SK-N-SH treated with all-trans-retinoic acid at 6 μM for 48 hours (cell line): ENCODE measurements around the gene PITPNC1.

ENCODE experiments used
- ATAC-seq: fragments of 200-7000 bp; cut with Tn5 transposase; 3 replicates; pipeline ENCODE4 v1.9.1; 2020; ENCODE audit warnings: mild to moderate bottlenecking, moderate library complexity
- BACH2 ChIP-seq: fragments of 250-450 bp; sonication (Bioruptor Pico); IDR thresholded peaks from 2 replicates; pipeline ENCODE4 v1.9.0; 2021; ENCODE audit warnings: mild to moderate bottlenecking, borderline replicate concordance
- ESRRG ChIP-seq: fragments of 250-450 bp; sonication (Bioruptor Pico); IDR thresholded peaks from 2 replicates; pipeline ENCODE4 v1.6.1; 2021; ENCODE audit warnings: mild to moderate bottlenecking
- GLIS3 ChIP-seq: fragments of 250-450 bp; sonication (Bioruptor Pico); IDR thresholded peaks from 2 replicates; pipeline ENCODE4 v1.5.0; 2020; ENCODE audit warnings: mild to moderate bottlenecking, moderate library complexity
- ISL1 ChIP-seq: fragments of 250-450 bp; sonication (Bioruptor Pico); IDR thresholded peaks from 2 replicates; pipeline ENCODE4 v2.1.2; 2022; ENCODE audit warnings: mild to moderate bottlenecking, moderate library complexity
- PPARA ChIP-seq: fragments of 250-450 bp; sonication (Bioruptor Pico); IDR thresholded peaks from 2 replicates; pipeline ENCODE4 v1.5.0; 2020; ENCODE audit warnings: mild to moderate bottlenecking, borderline replicate concordance
- RARB ChIP-seq: fragments of 250-450 bp; sonication (Bioruptor Pico); IDR thresholded peaks from 2 replicates; pipeline ENCODE4 v1.8.0; 2021; ENCODE audit warnings: mild to moderate bottlenecking, moderate library complexity
- SNAI2 ChIP-seq: fragments of 250-450 bp; sonication (Bioruptor Pico); IDR thresholded peaks from 2 replicates; pipeline ENCODE4 v1.5.0; 2020; ENCODE audit warnings: mild to moderate bottlenecking, moderate library complexity
- TCF4 ChIP-seq: fragments of 250-450 bp; sonication (Bioruptor Pico); IDR thresholded peaks from 2 replicates; pipeline ENCODE4 v1.8.0; 2021; ENCODE audit warnings: mild to moderate bottlenecking, moderate library complexity, borderline replicate concordance
- TOX ChIP-seq: fragments of 250-450 bp; sonication (Bioruptor Pico); IDR thresholded peaks from 2 replicates; pipeline ENCODE4 v1.8.0; 2021; ENCODE audit warnings: mild to moderate bottlenecking, moderate library complexity, borderline replicate concordance
- ZC3H10 ChIP-seq: fragments of 250-450 bp; sonication (Bioruptor Pico); IDR thresholded peaks from 2 replicates; pipeline ENCODE4 v1.5.1; 2021; ENCODE audit warnings: mild to moderate bottlenecking, moderate library complexity
- ZFP30 ChIP-seq: fragments of 450-650 bp; formaldehyde crosslinking; IDR thresholded peaks from 2 replicates; pipeline ENCODE4 v1.5.0; 2022; ENCODE audit warnings: mild to moderate bottlenecking, moderate library complexity
- ZNF8 ChIP-seq: fragments of 450-650 bp; formaldehyde crosslinking; IDR thresholded peaks from 2 replicates; pipeline ENCODE4 v1.5.0; 2020; ENCODE audit warnings: mild to moderate bottlenecking, moderate library complexity
- TF ChIP-seq, protein P1 (sequence below): fragments of 250-450 bp; sonication (Bioruptor Pico); IDR thresholded peaks from 2 replicates; pipeline ENCODE4 v1.8.0; 2020; ENCODE audit warnings: mild to moderate bottlenecking, moderate library complexity, borderline replicate concordance
- TF ChIP-seq, protein P2 (sequence below): fragments of 250-450 bp; sonication (Bioruptor Pico); IDR thresholded peaks from 2 replicates; pipeline ENCODE4 v1.8.0; 2021; ENCODE audit warnings: low read depth, mild to moderate bottlenecking, moderate library complexity, borderline replicate concordance
- TF ChIP-seq, protein P3 (sequence below): fragments of 250-450 bp; sonication (Bioruptor Pico); IDR thresholded peaks from 2 replicates; pipeline ENCODE4 v1.5.0; 2020; ENCODE audit warnings: mild to moderate bottlenecking, moderate library complexity
- TF ChIP-seq, protein P4 (sequence below): fragments of 250-450 bp; sonication (Bioruptor Pico); IDR thresholded peaks from 2 replicates; pipeline ENCODE4 v1.5.1; 2020; ENCODE audit warnings: low read depth, mild to moderate bottlenecking, moderate library complexity
- TF ChIP-seq, protein P5 (sequence below): fragments of 250-450 bp; sonication (Bioruptor Pico); IDR thresholded peaks from 2 replicates; pipeline ENCODE4 v1.5.1; 2021; ENCODE audit warnings: mild to moderate bottlenecking, moderate library complexity

The PITPNC1 gene

DNA sequence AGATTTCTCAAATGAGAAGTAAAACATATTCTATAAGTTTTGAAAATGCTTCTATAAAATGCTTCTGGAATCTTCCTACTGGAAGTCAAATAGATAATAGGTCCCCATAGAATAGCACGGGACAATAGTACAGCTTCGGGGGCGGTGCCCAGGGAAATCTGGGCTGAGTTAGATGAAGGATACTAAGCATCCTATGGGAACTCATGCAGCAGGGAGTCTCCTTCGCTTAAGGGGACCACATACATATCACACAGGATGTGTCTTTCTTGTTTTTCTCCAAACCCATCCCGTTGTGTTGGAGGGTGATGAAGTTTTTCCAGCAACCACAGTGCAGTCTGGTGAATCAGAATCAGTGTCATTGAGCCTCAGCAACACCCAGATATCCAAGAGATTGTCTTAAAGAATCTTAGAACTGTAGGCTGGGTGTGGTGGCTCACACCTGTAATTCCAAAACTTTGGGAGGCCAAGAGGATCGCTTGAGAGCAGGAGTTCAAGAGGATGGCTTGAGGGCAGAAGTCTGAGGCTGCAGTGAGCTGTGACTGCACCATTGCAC lies 84.2 kb downstream of the PITPNC1 start:
- ATAC-seq, result no peak
- TF ChIP-seq BACH2 (CRISPR knock-in tag) (no peak), ISL1 (no peak)
- TF ChIP-seq, protein P1, sequence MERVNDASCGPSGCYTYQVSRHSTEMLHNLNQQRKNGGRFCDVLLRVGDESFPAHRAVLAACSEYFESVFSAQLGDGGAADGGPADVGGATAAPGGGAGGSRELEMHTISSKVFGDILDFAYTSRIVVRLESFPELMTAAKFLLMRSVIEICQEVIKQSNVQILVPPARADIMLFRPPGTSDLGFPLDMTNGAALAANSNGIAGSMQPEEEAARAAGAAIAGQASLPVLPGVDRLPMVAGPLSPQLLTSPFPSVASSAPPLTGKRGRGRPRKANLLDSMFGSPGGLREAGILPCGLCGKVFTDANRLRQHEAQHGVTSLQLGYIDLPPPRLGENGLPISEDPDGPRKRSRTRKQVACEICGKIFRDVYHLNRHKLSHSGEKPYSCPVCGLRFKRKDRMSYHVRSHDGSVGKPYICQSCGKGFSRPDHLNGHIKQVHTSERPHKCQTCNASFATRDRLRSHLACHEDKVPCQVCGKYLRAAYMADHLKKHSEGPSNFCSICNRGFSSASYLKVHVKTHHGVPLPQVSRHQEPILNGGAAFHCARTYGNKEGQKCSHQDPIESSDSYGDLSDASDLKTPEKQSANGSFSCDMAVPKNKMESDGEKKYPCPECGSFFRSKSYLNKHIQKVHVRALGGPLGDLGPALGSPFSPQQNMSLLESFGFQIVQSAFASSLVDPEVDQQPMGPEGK (CRISPR knock-in tag), result no peak

DNA sequence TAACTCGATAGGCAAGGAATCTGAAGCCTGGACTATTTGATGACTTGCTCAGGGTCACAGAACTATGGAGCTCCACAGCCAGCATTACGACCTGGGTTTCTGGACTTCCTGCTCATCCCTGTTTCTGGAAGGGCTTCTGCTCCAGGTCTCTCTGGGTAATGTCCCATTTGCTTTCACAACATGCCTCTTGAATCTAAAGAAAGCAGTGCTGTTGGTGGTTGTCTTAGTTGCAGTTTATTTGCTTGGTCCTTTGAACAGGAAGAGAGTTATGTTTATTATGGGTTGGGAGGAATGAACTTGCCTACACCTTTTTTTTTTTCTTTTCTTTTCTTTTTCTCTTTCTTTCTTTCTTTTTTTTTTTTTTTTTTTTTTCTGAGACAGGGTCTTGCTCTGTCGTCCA lies 84.8 kb downstream of the PITPNC1 start:
- no peak for ATAC-seq
- no peak for TF ChIP-seq PPARA (CRISPR knock-in tag)
- no peak for TF ChIP-seq TCF4
- no peak for TF ChIP-seq ESRRG (CRISPR knock-in tag)
- TF ChIP-seq, protein P2, sequence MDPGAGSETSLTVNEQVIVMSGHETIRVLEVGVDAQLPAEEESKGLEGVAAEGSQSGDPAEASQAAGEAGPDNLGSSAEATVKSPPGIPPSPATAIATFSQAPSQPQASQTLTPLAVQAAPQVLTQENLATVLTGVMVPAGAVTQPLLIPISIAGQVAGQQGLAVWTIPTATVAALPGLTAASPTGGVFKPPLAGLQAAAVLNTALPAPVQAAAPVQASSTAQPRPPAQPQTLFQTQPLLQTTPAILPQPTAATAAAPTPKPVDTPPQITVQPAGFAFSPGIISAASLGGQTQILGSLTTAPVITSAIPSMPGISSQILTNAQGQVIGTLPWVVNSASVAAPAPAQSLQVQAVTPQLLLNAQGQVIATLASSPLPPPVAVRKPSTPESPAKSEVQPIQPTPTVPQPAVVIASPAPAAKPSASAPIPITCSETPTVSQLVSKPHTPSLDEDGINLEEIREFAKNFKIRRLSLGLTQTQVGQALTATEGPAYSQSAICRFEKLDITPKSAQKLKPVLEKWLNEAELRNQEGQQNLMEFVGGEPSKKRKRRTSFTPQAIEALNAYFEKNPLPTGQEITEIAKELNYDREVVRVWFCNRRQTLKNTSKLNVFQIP, result no peak
- TF ChIP-seq ZNF8 (CRISPR knock-in tag), result no peak
- no peak for TF ChIP-seq RARB (CRISPR knock-in tag)
- no peak for TF ChIP-seq ISL1

DNA sequence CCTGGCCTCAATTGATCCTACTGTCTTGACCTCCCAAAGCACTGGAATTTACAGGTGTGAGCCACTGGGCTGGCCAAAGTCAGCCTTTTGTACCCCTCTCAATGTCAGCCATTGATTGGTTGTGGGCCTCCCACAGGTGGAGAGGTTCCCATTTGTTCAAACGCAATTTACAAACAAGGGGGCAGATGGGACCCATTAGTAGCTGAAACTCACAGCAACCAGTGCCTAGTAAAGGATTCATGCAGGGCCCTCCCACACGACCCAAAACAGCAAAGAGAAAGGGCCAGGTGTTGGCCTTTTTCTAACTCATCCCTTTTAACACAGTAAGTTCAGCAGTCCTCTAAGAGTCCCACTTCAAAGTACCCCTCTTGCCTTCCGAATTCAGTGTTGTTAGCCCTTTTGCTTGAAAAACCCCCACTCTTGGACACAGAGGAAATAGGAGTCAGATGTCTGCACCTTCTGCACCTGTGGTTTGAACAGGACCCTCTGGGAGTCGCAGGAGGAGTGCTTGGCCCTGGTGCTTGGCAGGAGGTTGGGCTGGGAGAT lies 89.2 kb downstream of the PITPNC1 start:
- ATAC-seq, result no peak
- TF ChIP-seq PPARA (CRISPR knock-in tag) (no peak), ZFP30 (CRISPR knock-in tag) (no peak), TOX (CRISPR knock-in tag) (no peak), RARB (CRISPR knock-in tag) (no peak)
- TF ChIP-seq, protein P3, sequence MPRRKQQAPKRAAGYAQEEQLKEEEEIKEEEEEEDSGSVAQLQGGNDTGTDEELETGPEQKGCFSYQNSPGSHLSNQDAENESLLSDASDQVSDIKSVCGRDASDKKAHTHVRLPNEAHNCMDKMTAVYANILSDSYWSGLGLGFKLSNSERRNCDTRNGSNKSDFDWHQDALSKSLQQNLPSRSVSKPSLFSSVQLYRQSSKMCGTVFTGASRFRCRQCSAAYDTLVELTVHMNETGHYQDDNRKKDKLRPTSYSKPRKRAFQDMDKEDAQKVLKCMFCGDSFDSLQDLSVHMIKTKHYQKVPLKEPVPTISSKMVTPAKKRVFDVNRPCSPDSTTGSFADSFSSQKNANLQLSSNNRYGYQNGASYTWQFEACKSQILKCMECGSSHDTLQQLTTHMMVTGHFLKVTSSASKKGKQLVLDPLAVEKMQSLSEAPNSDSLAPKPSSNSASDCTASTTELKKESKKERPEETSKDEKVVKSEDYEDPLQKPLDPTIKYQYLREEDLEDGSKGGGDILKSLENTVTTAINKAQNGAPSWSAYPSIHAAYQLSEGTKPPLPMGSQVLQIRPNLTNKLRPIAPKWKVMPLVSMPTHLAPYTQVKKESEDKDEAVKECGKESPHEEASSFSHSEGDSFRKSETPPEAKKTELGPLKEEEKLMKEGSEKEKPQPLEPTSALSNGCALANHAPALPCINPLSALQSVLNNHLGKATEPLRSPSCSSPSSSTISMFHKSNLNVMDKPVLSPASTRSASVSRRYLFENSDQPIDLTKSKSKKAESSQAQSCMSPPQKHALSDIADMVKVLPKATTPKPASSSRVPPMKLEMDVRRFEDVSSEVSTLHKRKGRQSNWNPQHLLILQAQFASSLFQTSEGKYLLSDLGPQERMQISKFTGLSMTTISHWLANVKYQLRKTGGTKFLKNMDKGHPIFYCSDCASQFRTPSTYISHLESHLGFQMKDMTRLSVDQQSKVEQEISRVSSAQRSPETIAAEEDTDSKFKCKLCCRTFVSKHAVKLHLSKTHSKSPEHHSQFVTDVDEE (CRISPR knock-in tag), result no peak

DNA sequence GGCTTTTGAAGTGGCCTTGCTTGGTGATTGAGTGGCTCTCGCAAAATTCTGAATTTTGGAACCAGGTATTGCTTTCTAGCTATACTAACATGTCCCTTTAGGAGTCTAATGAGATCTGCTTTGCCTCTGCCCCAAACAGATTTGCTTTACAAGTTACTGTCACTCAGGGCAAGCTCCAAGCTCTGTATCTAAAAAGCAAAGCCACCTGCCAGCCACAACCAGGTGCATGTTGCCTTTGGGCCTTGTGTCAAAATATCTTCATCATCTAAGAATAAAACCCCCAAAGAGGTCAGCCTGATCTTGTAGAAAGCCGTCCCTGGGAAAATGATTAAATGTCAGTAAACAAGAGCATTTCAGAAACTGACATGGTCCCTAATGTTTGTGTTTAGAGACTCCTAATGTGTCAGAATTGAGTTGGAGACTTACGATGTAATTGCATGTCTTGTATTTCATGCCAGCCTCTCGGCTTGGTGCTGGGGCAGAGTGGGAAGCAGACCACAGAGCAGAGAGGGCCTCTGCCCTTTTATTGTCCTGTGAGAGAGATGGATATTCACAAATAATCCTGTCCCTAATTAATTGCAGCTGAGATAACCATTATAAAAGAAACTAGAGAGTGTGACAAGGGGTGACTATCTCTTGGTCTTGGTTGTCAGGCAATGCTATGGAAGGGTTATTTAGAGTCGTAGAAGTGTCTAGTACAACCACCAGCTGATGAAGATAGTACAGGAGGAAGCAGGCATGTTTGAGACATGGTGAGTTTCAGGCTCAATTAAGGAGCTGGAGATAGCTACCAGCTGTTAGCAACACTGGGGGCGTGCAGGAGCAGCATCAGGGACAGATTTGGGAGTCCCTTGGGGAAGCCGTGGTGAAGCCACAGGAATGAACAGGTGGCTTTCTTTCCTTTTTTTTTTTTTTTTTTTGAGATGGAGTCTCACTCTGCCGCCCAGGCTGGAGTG lies 90.7 kb downstream of the PITPNC1 start:
- TF ChIP-seq TCF4, result peak; percentile 35; the same call in 1 of the 2 replicates
- TF ChIP-seq GLIS3 (CRISPR knock-in tag), result no peak
- no peak for TF ChIP-seq ZC3H10 (CRISPR knock-in tag)
- no peak for TF ChIP-seq PPARA (CRISPR knock-in tag)
- peak; percentile 29; the same call in 2 of the 3 replicates for ATAC-seq

DNA sequence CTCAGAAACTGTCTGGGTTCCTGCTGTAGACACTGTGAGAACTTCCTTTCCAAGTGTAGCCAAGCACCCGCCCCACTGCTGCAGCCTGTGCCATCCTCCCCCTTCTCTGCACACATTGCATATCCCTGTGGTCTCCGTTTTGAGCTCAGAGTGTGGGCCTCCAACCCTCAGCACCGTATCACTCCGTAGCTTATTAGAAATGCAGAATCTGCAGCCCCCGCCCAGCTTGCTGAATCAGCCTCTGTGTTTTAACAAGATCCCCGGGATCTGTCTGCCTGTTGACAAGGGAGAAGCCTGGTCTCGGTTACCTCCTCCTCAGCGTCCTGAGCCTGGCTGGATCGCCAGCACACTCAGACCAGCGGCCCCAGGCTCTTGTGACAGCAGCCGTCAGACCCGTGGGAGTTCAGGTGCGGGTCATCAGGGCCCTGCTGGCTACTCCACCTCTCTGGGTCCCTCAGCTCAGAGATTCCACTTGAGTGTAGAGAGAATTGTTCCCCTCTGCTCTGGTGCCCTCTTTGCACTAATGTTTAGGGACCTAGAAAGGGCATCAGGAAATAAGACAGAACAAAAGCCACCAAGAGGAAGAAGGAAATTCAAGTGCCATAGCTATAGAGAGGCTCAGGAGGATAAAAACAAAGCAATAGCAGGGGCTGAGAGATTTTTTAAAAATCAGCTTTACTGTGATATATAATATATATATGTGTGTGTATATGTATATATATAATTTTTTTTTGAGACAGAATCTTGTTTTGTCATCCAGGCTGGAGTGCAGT lies 92.3 kb downstream of the PITPNC1 start:
- ATAC-seq, result peak; percentile 40
- TF ChIP-seq SNAI2 (CRISPR knock-in tag) (no peak), ISL1 (no peak), ZC3H10 (CRISPR knock-in tag) (no peak), TCF4 (no peak), GLIS3 (CRISPR knock-in tag) (no peak)
- TF ChIP-seq, protein P4, sequence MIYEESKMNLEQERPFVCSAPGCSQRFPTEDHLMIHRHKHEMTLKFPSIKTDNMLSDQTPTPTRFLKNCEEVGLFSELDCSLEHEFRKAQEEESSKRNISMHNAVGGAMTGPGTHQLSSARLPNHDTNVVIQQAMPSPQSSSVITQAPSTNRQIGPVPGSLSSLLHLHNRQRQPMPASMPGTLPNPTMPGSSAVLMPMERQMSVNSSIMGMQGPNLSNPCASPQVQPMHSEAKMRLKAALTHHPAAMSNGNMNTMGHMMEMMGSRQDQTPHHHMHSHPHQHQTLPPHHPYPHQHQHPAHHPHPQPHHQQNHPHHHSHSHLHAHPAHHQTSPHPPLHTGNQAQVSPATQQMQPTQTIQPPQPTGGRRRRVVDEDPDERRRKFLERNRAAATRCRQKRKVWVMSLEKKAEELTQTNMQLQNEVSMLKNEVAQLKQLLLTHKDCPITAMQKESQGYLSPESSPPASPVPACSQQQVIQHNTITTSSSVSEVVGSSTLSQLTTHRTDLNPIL (CRISPR knock-in tag), result no peak
- TF ChIP-seq, protein P5, sequence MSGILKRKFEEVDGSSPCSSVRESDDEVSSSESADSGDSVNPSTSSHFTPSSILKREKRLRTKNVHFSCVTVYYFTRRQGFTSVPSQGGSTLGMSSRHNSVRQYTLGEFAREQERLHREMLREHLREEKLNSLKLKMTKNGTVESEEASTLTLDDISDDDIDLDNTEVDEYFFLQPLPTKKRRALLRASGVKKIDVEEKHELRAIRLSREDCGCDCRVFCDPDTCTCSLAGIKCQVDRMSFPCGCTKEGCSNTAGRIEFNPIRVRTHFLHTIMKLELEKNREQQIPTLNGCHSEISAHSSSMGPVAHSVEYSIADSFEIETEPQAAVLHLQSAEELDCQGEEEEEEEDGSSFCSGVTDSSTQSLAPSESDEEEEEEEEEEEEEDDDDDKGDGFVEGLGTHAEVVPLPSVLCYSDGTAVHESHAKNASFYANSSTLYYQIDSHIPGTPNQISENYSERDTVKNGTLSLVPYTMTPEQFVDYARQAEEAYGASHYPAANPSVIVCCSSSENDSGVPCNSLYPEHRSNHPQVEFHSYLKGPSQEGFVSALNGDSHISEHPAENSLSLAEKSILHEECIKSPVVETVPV, result no peak
- TF ChIP-seq, protein P3 (CRISPR knock-in tag), result no peak
